ENCODE results near the gene FXR1. TPM values are rescaled to one million over a fixed set of nuclear protein-coding genes. Genes with fewer than 3 reads are reported as not detected.

Gene FXR1
- total and polyA plus RNA-seq, 2 of the 13 experiments (the other 11 are each of a cell fraction or from before 2014, with no cell fraction given): 104 to 132 TPM

DNA sequence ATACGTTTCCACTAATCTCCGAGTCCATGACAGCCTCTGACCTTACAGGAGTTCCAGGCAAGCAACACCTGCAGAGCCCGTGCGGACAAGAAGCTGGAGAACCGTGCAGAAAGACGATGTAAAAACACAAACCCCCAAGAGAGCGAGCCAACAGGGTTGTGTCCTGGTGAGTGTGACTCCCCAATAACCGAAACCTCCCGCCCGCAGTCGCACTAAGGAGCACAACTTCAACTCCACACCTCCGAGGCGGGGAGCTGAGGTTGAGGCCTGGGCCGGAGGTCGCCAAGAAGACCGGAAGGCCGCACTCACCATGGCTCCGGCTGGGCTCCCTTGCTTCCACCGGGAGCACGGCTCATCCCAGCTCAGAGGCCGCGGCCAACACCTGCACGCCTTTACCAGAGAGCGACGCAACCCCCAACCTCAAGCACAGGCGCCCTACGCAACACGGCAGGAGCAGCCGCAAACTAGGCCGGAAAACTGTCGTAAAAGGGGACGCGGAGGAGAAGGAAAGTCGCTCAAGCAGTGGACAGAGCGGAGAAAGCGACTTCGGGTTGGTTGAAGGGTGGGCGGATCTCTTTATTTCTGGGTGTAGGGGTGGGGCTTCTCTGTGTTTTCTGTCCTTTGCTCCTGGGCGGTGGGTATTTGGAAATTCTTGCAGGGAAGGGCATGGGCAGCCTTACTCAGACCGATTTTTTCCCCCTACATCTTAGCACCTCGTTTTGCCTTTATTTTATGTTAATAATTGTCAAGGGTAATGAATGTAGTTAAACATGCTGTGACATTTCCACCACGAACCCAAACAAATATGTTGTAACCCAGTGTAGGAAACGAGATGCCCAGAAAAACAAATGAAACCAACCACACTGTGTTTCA is 77.1 kb downstream of the FXR1 start, which contains the start of gene DNAJC19 (continued):
- TF ChIP-seq, protein P1, sequence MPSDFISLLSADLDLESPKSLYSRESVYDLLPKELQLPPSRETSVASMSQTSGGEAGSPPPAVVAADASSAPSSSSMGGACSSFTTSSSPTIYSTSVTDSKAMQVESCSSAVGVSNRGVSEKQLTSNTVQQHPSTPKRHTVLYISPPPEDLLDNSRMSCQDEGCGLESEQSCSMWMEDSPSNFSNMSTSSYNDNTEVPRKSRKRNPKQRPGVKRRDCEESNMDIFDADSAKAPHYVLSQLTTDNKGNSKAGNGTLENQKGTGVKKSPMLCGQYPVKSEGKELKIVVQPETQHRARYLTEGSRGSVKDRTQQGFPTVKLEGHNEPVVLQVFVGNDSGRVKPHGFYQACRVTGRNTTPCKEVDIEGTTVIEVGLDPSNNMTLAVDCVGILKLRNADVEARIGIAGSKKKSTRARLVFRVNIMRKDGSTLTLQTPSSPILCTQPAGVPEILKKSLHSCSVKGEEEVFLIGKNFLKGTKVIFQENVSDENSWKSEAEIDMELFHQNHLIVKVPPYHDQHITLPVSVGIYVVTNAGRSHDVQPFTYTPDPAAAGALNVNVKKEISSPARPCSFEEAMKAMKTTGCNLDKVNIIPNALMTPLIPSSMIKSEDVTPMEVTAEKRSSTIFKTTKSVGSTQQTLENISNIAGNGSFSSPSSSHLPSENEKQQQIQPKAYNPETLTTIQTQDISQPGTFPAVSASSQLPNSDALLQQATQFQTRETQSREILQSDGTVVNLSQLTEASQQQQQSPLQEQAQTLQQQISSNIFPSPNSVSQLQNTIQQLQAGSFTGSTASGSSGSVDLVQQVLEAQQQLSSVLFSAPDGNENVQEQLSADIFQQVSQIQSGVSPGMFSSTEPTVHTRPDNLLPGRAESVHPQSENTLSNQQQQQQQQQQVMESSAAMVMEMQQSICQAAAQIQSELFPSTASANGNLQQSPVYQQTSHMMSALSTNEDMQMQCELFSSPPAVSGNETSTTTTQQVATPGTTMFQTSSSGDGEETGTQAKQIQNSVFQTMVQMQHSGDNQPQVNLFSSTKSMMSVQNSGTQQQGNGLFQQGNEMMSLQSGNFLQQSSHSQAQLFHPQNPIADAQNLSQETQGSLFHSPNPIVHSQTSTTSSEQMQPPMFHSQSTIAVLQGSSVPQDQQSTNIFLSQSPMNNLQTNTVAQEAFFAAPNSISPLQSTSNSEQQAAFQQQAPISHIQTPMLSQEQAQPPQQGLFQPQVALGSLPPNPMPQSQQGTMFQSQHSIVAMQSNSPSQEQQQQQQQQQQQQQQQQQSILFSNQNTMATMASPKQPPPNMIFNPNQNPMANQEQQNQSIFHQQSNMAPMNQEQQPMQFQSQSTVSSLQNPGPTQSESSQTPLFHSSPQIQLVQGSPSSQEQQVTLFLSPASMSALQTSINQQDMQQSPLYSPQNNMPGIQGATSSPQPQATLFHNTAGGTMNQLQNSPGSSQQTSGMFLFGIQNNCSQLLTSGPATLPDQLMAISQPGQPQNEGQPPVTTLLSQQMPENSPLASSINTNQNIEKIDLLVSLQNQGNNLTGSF (CRISPR knock-in tag; IDR thresholded peaks at IDR 0.05): peak; percentile 69; the same call in 1 of the 2 replicates
- no peak for TF ChIP-seq ISX (CRISPR knock-in tag; conservative IDR thresholded peaks at IDR 0.05)
- TF ChIP-seq CBX2 (IDR thresholded peaks at IDR 0.05; ENCODE audit: low read depth, low read length): no peak
- TF ChIP-seq CBX2 (CRISPR knock-in tag; IDR thresholded peaks at IDR 0.05; ENCODE audit: low read depth): 0 out of 2 replicates have a peak, but pooled peaks have one; percentile 47
- TF ChIP-seq RARG (CRISPR knock-in tag; IDR thresholded peaks at IDR 0.05; ENCODE audit: low read depth): 0 out of 2 replicates have a peak, but pooled peaks have one; percentile 68
- no peak for TF ChIP-seq SYNCRIP (IDR thresholded peaks at IDR 0.05; ENCODE audit: insufficient read depth, low read depth, low read length)
- TF ChIP-seq ARHGAP35 (CRISPR knock-in tag; IDR thresholded peaks at IDR 0.05; ENCODE audit: borderline replicate concordance): no peak
- TF ChIP-seq, protein P2, sequence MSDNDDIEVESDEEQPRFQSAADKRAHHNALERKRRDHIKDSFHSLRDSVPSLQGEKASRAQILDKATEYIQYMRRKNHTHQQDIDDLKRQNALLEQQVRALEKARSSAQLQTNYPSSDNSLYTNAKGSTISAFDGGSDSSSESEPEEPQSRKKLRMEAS (IDR thresholded peaks at IDR 0.05): peak; percentile 92
- no peak for TF ChIP-seq NCOA1 (CRISPR knock-in tag; IDR thresholded peaks at IDR 0.05)
- no peak for TF ChIP-seq SKI (IDR thresholded peaks at IDR 0.05; ENCODE audit: partially characterized antibody)
- TF ChIP-seq, protein P3, sequence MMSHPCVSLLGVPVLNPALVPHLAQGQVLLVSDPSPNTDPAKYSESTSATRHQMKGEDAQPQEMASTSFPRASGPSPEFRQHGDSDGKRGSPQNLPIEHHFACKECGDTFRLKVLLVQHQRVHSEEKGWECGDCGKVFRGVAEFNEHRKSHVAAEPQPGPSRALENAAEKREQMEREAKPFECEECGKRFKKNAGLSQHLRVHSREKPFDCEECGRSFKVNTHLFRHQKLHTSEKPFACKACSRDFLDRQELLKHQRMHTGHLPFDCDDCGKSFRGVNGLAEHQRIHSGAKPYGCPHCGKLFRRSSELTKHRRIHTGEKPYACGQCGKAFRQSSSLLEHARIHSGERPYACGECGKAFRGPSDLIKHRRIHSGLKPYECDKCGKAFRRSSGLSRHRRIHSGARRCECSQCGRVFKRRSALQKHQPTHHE (CRISPR knock-in tag; IDR thresholded peaks at IDR 0.05; ENCODE audit: borderline replicate concordance): peak; percentile 90; the same call in 1 of the 2 replicates
- TF ChIP-seq REL (CRISPR knock-in tag; conservative IDR thresholded peaks at IDR 0.05): no peak
- TF ChIP-seq RELA (CRISPR knock-in tag; IDR thresholded peaks at IDR 0.05): no peak
- TF ChIP-seq ZNF143 (CRISPR knock-in tag; IDR thresholded peaks at IDR 0.05): 0 out of 2 replicates have a peak, but pooled peaks have one; percentile 44
- peak; percentile 98 for TF ChIP-seq KMT2B (CRISPR knock-in tag; IDR thresholded peaks at IDR 0.05)
- TF ChIP-seq GFI1 (CRISPR knock-in tag; IDR thresholded peaks at IDR 0.05; ENCODE audit: borderline replicate concordance): no peak
- TF ChIP-seq ZNF180 (CRISPR knock-in tag; IDR thresholded peaks at IDR 0.05; ENCODE audit: borderline replicate concordance, low read depth): no peak
- TF ChIP-seq NR2F2 (IDR thresholded peaks at IDR 0.05; ENCODE audit: borderline replicate concordance, low read depth): no peak
- TF ChIP-seq, protein P4, sequence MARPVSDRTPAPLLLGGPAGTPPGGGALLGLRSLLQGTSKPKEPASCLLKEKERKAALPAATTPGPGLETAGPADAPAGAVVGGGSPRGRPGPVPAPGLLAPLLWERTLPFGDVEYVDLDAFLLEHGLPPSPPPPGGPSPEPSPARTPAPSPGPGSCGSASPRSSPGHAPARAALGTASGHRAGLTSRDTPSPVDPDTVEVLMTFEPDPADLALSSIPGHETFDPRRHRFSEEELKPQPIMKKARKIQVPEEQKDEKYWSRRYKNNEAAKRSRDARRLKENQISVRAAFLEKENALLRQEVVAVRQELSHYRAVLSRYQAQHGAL (CRISPR knock-in tag; IDR thresholded peaks at IDR 0.05; ENCODE audit: not compliant biosample characterization): no peak
- TF ChIP-seq IRX3 (CRISPR knock-in tag; IDR thresholded peaks at IDR 0.05; ENCODE audit: borderline replicate concordance, low read depth): no peak; the same call in 1 of the 2 replicates
